RWPE2 (cell line): ENCODE measurements around the gene CDC42.

ENCODE experiments used
- ATAC-seq: fragments of 200-7000 bp; cut with Tn5 transposase; 3 replicates; pipeline ENCODE4 v1.9.1; 2021; ENCODE audit warnings: low read depth
- DNase-seq: peaks from one replicate; pipeline ENCODE4 v3.0.0-alpha.2; 2020; ENCODE audit warnings: low spot score
- H3K27ac ChIP-seq: fragments of 450-650 bp; 2 replicates; pipeline ENCODE4 v1.5.1; 2017; ENCODE audit warnings: mild to moderate bottlenecking; ENCODE audit not compliant: poor library complexity, severe bottlenecking
- H3K27me3 ChIP-seq: fragments of 250-450 bp; sonication (Bioruptor Pico); 2 replicates; pipeline ENCODE4 v1.5.1; 2021; ENCODE audit warnings: mild to moderate bottlenecking, moderate library complexity; ENCODE audit not compliant: insufficient read depth, poor library complexity, severe bottlenecking
- H3K36me3 ChIP-seq: fragments of 250-450 bp; sonication (Bioruptor Pico); 2 replicates; pipeline ENCODE4 v1.5.1; 2020; ENCODE audit warnings: low read depth, mild to moderate bottlenecking, moderate library complexity
- H3K4me1 ChIP-seq: fragments of 250-450 bp; sonication (Bioruptor Pico); 2 replicates; pipeline ENCODE4 v1.5.1; 2021; ENCODE audit warnings: mild to moderate bottlenecking, moderate library complexity; ENCODE audit not compliant: insufficient read depth, poor library complexity, severe bottlenecking
- H3K4me3 ChIP-seq: fragments of 250-450 bp; sonication (Bioruptor Pico); 2 replicates; pipeline ENCODE4 v1.5.1; 2021; ENCODE audit warnings: mild to moderate bottlenecking, moderate library complexity; ENCODE audit not compliant: severe bottlenecking
- H3K9me3 ChIP-seq: fragments of 250-450 bp; sonication (Bioruptor Pico); 2 replicates; pipeline ENCODE4 v1.5.1; 2021; ENCODE audit warnings: mild to moderate bottlenecking, moderate library complexity; ENCODE audit not compliant: severe bottlenecking
- CTCF ChIP-seq: fragments of 450-650 bp; IDR thresholded peaks from one replicate; pipeline ENCODE4 v1.5.1; 2017; ENCODE audit warnings: mild to moderate bottlenecking, moderate library complexity; ENCODE audit not compliant: poor library complexity, severe bottlenecking

CDC42 gene

DNA sequence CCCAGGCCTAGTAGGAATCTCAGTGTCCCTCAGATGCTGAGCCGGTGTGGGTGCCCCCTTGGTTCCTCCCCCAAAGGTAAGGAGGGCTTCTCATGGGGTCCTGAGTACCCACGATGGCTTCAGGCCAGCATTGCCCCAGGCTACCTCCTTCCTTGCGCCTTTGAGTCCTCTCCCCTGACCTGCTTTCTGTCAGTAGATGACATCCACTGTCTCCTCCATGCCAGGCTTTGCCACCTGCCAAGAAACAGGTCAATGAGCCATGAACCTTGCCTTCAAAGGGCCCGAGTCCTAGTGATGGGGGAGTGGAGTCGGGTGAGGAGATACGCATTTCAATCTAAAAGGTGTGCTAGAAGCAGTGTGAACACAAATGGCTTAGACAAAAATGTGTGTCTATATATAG lies 74.7 kb downstream of the CDC42 start:
- H3K36me3 ChIP-seq, result no peaks in the 10 kb centered on the region
- no peak overlapping the region for H3K4me3 ChIP-seq
- H3K27ac ChIP-seq, result no peak overlapping the region
- no peaks in the 10 kb centered on the region for H3K27me3 ChIP-seq
- no peak for TF ChIP-seq CTCF
- no peaks in the 10 kb centered on the region for H3K9me3 ChIP-seq
- DNase-seq, result no peak
- H3K4me1 ChIP-seq, result peaks cover 4% of the 10 kb centered on the region
- ATAC-seq, result no peak

- no peak overlapping the region for H3K4me3 ChIP-seq
- ATAC-seq, result no peak
- no peak for DNase-seq
- no peak for TF ChIP-seq CTCF
- H3K9me3 ChIP-seq, result no peaks in the 10 kb centered on the region
- H3K27ac ChIP-seq, result no peak overlapping the region
- H3K36me3 ChIP-seq, result no peaks in the 10 kb centered on the region
- no peaks in the 10 kb centered on the region for H3K27me3 ChIP-seq
- peaks cover 8% of the 10 kb centered on the region for H3K4me1 ChIP-seq
Measured at GRCh38 chr1:22127731-22128130, 75.2 kb downstream of the CDC42 start.

DNA sequence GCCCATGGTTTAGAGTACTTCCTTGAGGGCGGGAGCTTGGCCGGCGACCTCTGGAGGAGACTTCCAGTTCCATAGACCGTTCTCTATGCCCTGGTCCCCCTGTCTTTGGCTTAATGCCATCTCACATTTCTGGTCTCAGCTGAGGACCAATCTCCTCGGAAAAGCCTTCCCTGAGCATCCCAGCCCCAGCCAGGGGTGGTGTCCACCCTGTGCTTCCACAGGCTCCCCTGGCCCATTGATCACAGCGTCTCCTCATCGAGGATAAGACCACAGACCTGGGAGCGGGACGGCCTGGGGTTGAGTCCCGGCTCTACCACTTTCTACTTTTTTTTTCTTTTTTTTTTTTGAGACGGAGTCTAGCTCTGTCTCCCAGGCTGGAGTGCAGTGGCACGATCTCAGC lies 75.9 kb downstream of the CDC42 start:
- DNase-seq (no peak), ATAC-seq (no peak)
- no peaks in the 10 kb centered on the region for H3K36me3 ChIP-seq
- H3K4me3 ChIP-seq, result no peak overlapping the region
- no peak for TF ChIP-seq CTCF
- H3K9me3 ChIP-seq, result no peaks in the 10 kb centered on the region
- no peaks in the 10 kb centered on the region for H3K27me3 ChIP-seq
- peaks cover 8% of the 10 kb centered on the region for H3K4me1 ChIP-seq
- H3K27ac ChIP-seq, result no peak overlapping the region

DNA sequence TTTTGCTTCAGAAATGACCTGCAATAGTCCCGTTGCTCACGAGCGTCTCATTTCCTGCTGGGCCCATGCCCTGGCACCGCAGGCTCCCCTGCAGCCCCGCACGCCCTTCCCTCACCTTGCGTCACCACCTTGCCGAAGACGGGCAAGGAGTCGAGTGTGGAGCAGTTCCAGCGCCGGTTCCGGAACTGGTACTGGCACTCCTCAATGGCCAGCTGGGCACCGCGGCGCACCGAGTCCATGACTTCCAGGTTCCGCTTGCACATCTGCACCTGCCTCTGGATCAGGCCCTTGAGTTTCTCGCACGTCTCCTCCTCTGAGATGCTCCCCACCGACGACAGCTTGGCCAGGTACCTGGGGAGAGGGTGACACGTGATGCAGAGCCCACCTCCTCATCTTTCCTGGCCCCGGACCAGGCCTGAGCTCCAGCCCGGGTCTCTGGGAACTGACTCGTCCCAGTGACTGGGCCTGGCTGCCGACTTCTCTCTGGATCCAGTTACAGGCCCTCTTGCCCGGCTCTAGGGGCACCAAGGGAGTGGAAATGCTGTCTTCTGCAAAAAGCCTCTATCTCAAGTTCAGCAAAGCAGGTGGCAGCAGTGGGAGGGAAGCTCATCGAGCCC lies 77.1 kb downstream of the CDC42 start:
- Histone ChIP-seq H3K4me1 (peaks cover 8% of the 10 kb centered on the region), H3K27ac (no peak overlapping the region), H3K36me3 (no peaks in the 10 kb centered on the region), H3K9me3 (no peaks in the 10 kb centered on the region), H3K27me3 (no peaks in the 10 kb centered on the region), H3K4me3 (no peak overlapping the region)
- TF ChIP-seq CTCF, result no peak
- DNase-seq (no peak), ATAC-seq (no peak)

DNA sequence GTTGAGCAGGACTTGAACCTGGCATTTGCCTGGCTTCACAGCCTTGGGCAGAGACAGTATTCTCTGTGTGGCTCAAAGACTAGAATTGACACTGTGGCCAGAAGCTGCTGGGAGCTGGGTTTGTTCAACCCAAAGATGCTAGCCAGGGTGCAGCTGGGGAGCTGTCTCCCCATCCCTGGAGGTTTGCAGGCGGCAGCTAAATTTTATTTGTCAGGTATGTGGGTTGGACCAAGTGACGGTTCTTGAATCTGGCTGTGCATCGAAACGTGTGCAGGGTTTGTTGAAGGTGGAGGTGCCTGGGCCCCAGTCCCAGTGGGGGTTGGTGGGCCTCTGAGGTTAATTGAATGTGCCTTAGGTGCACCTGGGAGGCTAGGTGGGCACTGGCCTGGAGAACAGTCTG lies 78.6 kb downstream of the CDC42 start:
- peaks cover 8% of the 10 kb centered on the region for H3K4me1 ChIP-seq
- ATAC-seq (no peak), DNase-seq (no peak)
- no peak for TF ChIP-seq CTCF
- H3K4me3 ChIP-seq, result no peak overlapping the region
- H3K36me3 ChIP-seq, result no peaks in the 10 kb centered on the region
- H3K9me3 ChIP-seq, result no peaks in the 10 kb centered on the region
- H3K27ac ChIP-seq, result no peak overlapping the region
- no peaks in the 10 kb centered on the region for H3K27me3 ChIP-seq
